Prostate gland (tissue), 2 donors: ENCODE results near the gene ATF6.

Experiments used
- CTCF ChIP-seq, 4 experiments: fragments of 200-600 bp in 2 of 4; fragments of 450-650 bp in 2 of 4; sonication (generic) in 2 of 4; IDR thresholded peaks; 1 replicate in 3 of 4; 2 replicates in 1 of 4; pipeline ENCODE4 v1.5.1; 2016 to 2019; ENCODE audit warnings: antibody characterized with exemption in 4 of 4, mild to moderate bottlenecking in 2 of 4, moderate library complexity in 2 of 4
- POLR2A ChIP-seq: fragments of 450-650 bp; IDR thresholded peaks from one replicate; pipeline ENCODE4 v1.6.1; 2016; ENCODE audit warnings: antibody characterized with exemption, mild to moderate bottlenecking
- POLR2AphosphoS5 ChIP-seq: sonication (generic); formaldehyde crosslinking; IDR thresholded peaks from one replicate; pipeline ENCODE4 v1.6.1; 2017; ENCODE audit warnings: antibody characterized with exemption

- no peak for TF ChIP-seq CTCF (IDR thresholded peaks at IDR 0.05)
- no peak for TF ChIP-seq POLR2AphosphoS5
- TF ChIP-seq POLR2A: no peak
Measured at GRCh38 chr1:161919229-161919628, 153.1 kb downstream of the ATF6 start.
